ENCODE data around the gene MAFG. TPM values are rescaled to one million over a fixed set of nuclear protein-coding genes. Genes with fewer than 3 reads are reported as not detected.

The MAFG gene
- total and polyA plus RNA-seq, 2 experiments from 2014 or later, result 16.1 to 27.0 TPM

GRCh38 chr17:81870131-81870980, 57.2 kb downstream of the MAFG start:
- DNase-seq (ENCODE audit: low read depth in 1 of 2, low spot score in 1 of 2), result peak; percentile 39 to 58
- no peaks in the 10 kb centered on the region for H3K36me3 ChIP-seq
- H3K27ac ChIP-seq, result peak overlapping the region; percentile 96
- H3K27me3 ChIP-seq, result no peaks in the 10 kb centered on the region
- H3K9me3 ChIP-seq (ENCODE audit: low read depth), result no peaks in the 10 kb centered on the region
- TF ChIP-seq CTCF (IDR thresholded peaks at IDR 0.05; ENCODE audit: low read depth, low read length), result no peak
- H3K4me3 ChIP-seq, result peak overlapping the region; percentile 79
- peaks cover 44% of the 10 kb centered on the region for H3K4me1 ChIP-seq (ENCODE audit: low read depth)

GRCh38 chr17:81869221-81870130, 58.1 kb downstream of the MAFG start:
- H3K9me3 ChIP-seq (ENCODE audit: low read depth), result no peaks in the 10 kb centered on the region
- no peaks in the 10 kb centered on the region for H3K36me3 ChIP-seq
- H3K27me3 ChIP-seq, result no peaks in the 10 kb centered on the region
- H3K4me1 ChIP-seq (ENCODE audit: low read depth), result peaks cover 44% of the 10 kb centered on the region
- peak; percentile 82 for TF ChIP-seq CTCF (IDR thresholded peaks at IDR 0.05; ENCODE audit: low read depth, low read length)
- peak; percentile 50 to 72 for DNase-seq (ENCODE audit: low read depth in 1 of 2, low spot score in 1 of 2)
- H3K4me3 ChIP-seq, result peak overlapping the region; percentile 79
- H3K27ac ChIP-seq, result peak overlapping the region; percentile 96

- H3K36me3 ChIP-seq, result no peaks in the 10 kb centered on the region
- peak overlapping the region; percentile 96 for H3K27ac ChIP-seq
- no peaks in the 10 kb centered on the region for H3K9me3 ChIP-seq (ENCODE audit: low read depth)
- peaks cover 44% of the 10 kb centered on the region for H3K4me1 ChIP-seq (ENCODE audit: low read depth)
- DNase-seq (ENCODE audit: low read depth in 1 of 2, low spot score in 1 of 2), result peak; percentile 25 to 92
- H3K4me3 ChIP-seq, result no peak overlapping the region
- H3K27me3 ChIP-seq, result no peaks in the 10 kb centered on the region
- TF ChIP-seq CTCF (IDR thresholded peaks at IDR 0.05; ENCODE audit: low read depth, low read length), result no peak
Observed at GRCh38 chr17:81868674-81869220, 58.8 kb downstream of the MAFG start.

Other genes starting within 250 kb of the MAFG start
- gene ARL16, start 243.9 kb downstream of the MAFG start, total RNA-seq, result 44.3 and 58.3 TPM in 2 replicates
- 92.0 and 109 TPM in 2 replicates for gene ARL16, start 243.9 kb downstream of the MAFG start, polyA plus RNA-seq
- 86.1 and 107 TPM in 2 replicates for gene HGS, start 243.7 kb downstream of the MAFG start, total RNA-seq
- gene HGS, start 243.7 kb downstream of the MAFG start, polyA plus RNA-seq, result 108 and 109 TPM in 2 replicates
- gene MRPL12, start 224.4 kb downstream of the MAFG start, total RNA-seq, result 45.0 and 47.5 TPM in 2 replicates
- 187 and 222 TPM in 2 replicates for gene MRPL12, start 224.4 kb downstream of the MAFG start, polyA plus RNA-seq
- 29.3 and 38.5 TPM in 2 replicates for gene SLC25A10, start 215.5 kb downstream of the MAFG start, total RNA-seq
- gene SLC25A10, start 215.5 kb downstream of the MAFG start, polyA plus RNA-seq, result 34.9 and 52.2 TPM in 2 replicates
- gene GCGR, start 123.6 kb downstream of the MAFG start, total RNA-seq, result 0.15 TPM in 1 of 2 replicates, not detected in the other
- gene GCGR, start 123.6 kb downstream of the MAFG start, polyA plus RNA-seq, result 0.79 TPM in 1 of 2 replicates, not detected in the other
- 161 and 219 TPM in 2 replicates for gene MCRIP1, start 94.4 kb downstream of the MAFG start, total RNA-seq
- 179 and 233 TPM in 2 replicates for gene MCRIP1, start 94.4 kb downstream of the MAFG start, polyA plus RNA-seq
- gene PPP1R27, start 92.7 kb downstream of the MAFG start, total RNA-seq, result not detected in 2 replicates
- 1.0 TPM in 1 of 2 replicates, not detected in the other for gene PPP1R27, start 92.7 kb downstream of the MAFG start, polyA plus RNA-seq
- gene P4HB, start 67.2 kb downstream of the MAFG start, total RNA-seq, result 972 and 1,150 TPM in 2 replicates
- 388 and 597 TPM in 2 replicates for gene P4HB, start 67.2 kb downstream of the MAFG start, polyA plus RNA-seq
- 101 and 177 TPM in 2 replicates for gene ARHGDIA, start 56.4 kb downstream of the MAFG start, total RNA-seq
- gene ARHGDIA, start 56.4 kb downstream of the MAFG start, polyA plus RNA-seq, result 139 and 163 TPM in 2 replicates
- gene ALYREF, start 36.1 kb downstream of the MAFG start, total RNA-seq, result 94.0 and 139 TPM in 2 replicates
- 93.0 and 130 TPM in 2 replicates for gene ALYREF, start 36.1 kb downstream of the MAFG start, polyA plus RNA-seq
- gene ANAPC11, start 36.0 kb downstream of the MAFG start, total RNA-seq, result 128 and 178 TPM in 2 replicates
- 368 and 407 TPM in 2 replicates for gene ANAPC11, start 36.0 kb downstream of the MAFG start, polyA plus RNA-seq
- gene NPB, start 25.5 kb downstream of the MAFG start, total RNA-seq, result 2.3 and 9.1 TPM in 2 replicates
- 1.2 and 6.6 TPM in 2 replicates for gene NPB, start 25.5 kb downstream of the MAFG start, polyA plus RNA-seq
- 83.8 and 111 TPM in 2 replicates for gene PCYT2, start 16.3 kb downstream of the MAFG start, total RNA-seq
- 73.3 and 138 TPM in 2 replicates for gene PCYT2, start 16.3 kb downstream of the MAFG start, polyA plus RNA-seq
- gene SIRT7, start 9.6 kb downstream of the MAFG start, total RNA-seq, result 10.4 and 26.7 TPM in 2 replicates
- 13.3 and 16.7 TPM in 2 replicates for gene SIRT7, start 9.6 kb downstream of the MAFG start, polyA plus RNA-seq
- gene PYCR1, start 9.6 kb upstream of the MAFG start, total RNA-seq, result 109 and 162 TPM in 2 replicates
- 147 and 153 TPM in 2 replicates for gene PYCR1, start 9.6 kb upstream of the MAFG start, polyA plus RNA-seq
- 12.2 and 22.8 TPM in 2 replicates for gene MYADML2, start 19.5 kb upstream of the MAFG start, total RNA-seq
- gene MYADML2, start 19.5 kb upstream of the MAFG start, polyA plus RNA-seq, result 17.1 and 17.9 TPM in 2 replicates
- 7.4 and 8.1 TPM in 2 replicates for gene NOTUM, start 33.5 kb upstream of the MAFG start, total RNA-seq
- 4.2 and 8.8 TPM in 2 replicates for gene NOTUM, start 33.5 kb upstream of the MAFG start, polyA plus RNA-seq
- gene ASPSCR1, start 49.9 kb upstream of the MAFG start, total RNA-seq, result 48.5 and 58.9 TPM in 2 replicates
- gene ASPSCR1, start 49.9 kb upstream of the MAFG start, polyA plus RNA-seq, result 63.1 and 74.0 TPM in 2 replicates
- 82.9 and 108 TPM in 2 replicates for gene CENPX, start 95.1 kb upstream of the MAFG start, total RNA-seq
- gene CENPX, start 95.1 kb upstream of the MAFG start, polyA plus RNA-seq, result 98.2 and 129 TPM in 2 replicates
- 36.5 and 43.3 TPM in 2 replicates for gene LRRC45, start 95.6 kb upstream of the MAFG start, total RNA-seq
- 15.2 and 31.8 TPM in 2 replicates for gene LRRC45, start 95.6 kb upstream of the MAFG start, polyA plus RNA-seq
- gene RAC3, start 103.9 kb upstream of the MAFG start, total RNA-seq, result 58.7 and 73.7 TPM in 2 replicates
- 9.9 and 16.4 TPM in 2 replicates for gene RAC3, start 103.9 kb upstream of the MAFG start, polyA plus RNA-seq
- gene DCXR, start 110.0 kb upstream of the MAFG start, total RNA-seq, result 164 and 256 TPM in 2 replicates
- gene DCXR, start 110.0 kb upstream of the MAFG start, polyA plus RNA-seq, result 228 and 312 TPM in 2 replicates
- gene RFNG, start 124.1 kb upstream of the MAFG start, total RNA-seq, result 94.6 and 104 TPM in 2 replicates
- 91.0 and 98.3 TPM in 2 replicates for gene RFNG, start 124.1 kb upstream of the MAFG start, polyA plus RNA-seq
- 231 and 235 TPM in 2 replicates for gene GPS1, start 124.2 kb upstream of the MAFG start, total RNA-seq
- gene GPS1, start 124.2 kb upstream of the MAFG start, polyA plus RNA-seq, result 223 and 257 TPM in 2 replicates
- gene DUS1L, start 138.1 kb upstream of the MAFG start, total RNA-seq, result 109 and 184 TPM in 2 replicates
- 183 and 196 TPM in 2 replicates for gene DUS1L, start 138.1 kb upstream of the MAFG start, polyA plus RNA-seq
- gene FASN, start 170.5 kb upstream of the MAFG start, total RNA-seq, result 276 and 279 TPM in 2 replicates
- gene FASN, start 170.5 kb upstream of the MAFG start, polyA plus RNA-seq, result 61.8 and 85.9 TPM in 2 replicates